Gastrocnemius medialis (tissue), 4 donors: Measurements from ENCODE around the gene THSD7B.

Experiments
- POLR2A ChIP-seq, 2 donors: fragments of 450-650 bp; IDR thresholded peaks; one replicate each; pipeline ENCODE4 v1.6.1; 2017; ENCODE audit warnings: antibody characterized with exemption in 2 of 2, mild to moderate bottlenecking in 2 of 2, moderate library complexity in 2 of 2
- TF ChIP-seq, protein P1 (sequence below), 5 experiments: fragments of 450-650 bp in 3 of 5; fragments of 200-600 bp in 2 of 5; sonication (generic) in 2 of 5; IDR thresholded peaks in 4 of 5; conservative IDR thresholded peaks in 1 of 5; 1 replicate in 4 of 5; 2 replicates in 1 of 5; pipeline ENCODE4 v1.5.1; 2016 to 2019; ENCODE audit warnings: antibody characterized with exemption in 5 of 5, mild to moderate bottlenecking in 3 of 5, moderate library complexity in 3 of 5

DNA sequence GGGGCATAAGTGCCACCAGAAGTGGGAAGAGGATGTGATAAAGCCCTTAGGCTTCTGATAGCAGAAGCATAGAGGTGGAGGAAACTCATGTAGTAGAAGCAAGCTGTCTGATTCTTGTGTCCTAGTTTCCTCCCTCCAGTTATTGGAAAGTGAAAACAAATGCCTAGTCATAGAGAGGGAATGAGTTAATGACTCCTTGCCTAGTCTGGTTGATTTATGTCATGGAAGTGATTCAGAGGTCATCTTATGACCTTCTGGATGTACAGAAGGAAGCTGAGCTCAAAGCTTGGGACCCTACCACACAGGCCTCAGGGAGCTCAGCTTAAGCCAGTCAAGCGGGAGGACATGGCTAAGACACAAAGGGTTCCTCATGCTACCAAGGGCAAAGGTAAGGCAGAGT is 232.2 kb downstream of the THSD7B start:
- TF ChIP-seq, protein P1, sequence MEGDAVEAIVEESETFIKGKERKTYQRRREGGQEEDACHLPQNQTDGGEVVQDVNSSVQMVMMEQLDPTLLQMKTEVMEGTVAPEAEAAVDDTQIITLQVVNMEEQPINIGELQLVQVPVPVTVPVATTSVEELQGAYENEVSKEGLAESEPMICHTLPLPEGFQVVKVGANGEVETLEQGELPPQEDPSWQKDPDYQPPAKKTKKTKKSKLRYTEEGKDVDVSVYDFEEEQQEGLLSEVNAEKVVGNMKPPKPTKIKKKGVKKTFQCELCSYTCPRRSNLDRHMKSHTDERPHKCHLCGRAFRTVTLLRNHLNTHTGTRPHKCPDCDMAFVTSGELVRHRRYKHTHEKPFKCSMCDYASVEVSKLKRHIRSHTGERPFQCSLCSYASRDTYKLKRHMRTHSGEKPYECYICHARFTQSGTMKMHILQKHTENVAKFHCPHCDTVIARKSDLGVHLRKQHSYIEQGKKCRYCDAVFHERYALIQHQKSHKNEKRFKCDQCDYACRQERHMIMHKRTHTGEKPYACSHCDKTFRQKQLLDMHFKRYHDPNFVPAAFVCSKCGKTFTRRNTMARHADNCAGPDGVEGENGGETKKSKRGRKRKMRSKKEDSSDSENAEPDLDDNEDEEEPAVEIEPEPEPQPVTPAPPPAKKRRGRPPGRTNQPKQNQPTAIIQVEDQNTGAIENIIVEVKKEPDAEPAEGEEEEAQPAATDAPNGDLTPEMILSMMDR (IDR thresholded peaks at IDR 0.05 in 4 of 5, conservative IDR thresholded peaks at IDR 0.05 in 1 of 5): no peak
- TF ChIP-seq POLR2A (IDR thresholded peaks at IDR 0.05): no peak
